ENCODE data around the gene HMGCS1. TPM values are rescaled to one million over a fixed set of nuclear protein-coding genes. Genes with fewer than 3 reads are reported as not detected.

The HMGCS1 gene
- total RNA-seq, 1 donor from 2014 or later: 160 TPM

DNA sequence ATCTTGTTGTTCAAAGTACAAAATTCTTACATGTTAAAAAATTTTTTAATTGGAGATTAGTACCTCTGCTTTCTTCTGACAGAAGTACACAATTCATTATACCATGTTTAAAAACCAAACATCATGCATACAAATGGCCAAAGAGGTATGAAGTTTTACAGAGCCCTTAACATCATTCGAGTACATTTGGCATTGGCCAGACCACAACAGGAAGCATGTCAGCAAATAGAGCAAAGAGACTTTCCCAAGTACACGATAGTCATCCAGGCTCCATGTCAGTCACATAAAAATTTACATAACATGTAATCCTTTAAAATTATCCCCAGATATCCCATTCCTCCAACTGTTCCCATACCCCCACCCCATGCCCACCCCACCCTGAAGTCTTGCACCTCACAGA is 22.5 kb downstream of the HMGCS1 start:
- intact Hi-C loops (cut with micrococcal nuclease): no loop called here
- peaks cover 90% of the 10 kb centered on the region for H3K36me3 Mint-ChIP-seq (ENCODE audit: low read depth)
- H3K9me3 Mint-ChIP-seq: no peaks in the 10 kb centered on the region
- ChIA-PET CTCF (no interaction called here), POLR2A (interaction anchor here (1.0 kb wide), 1 partner anchor 193 kb away, joined by 3 read pairs; the partner anchor contains the start of gene TMEM267)
- no peak overlapping the region for H3K4me3 Mint-ChIP-seq
- no peak for TF ChIP-seq CTCF (IDR thresholded peaks at IDR 0.05)
- no peaks in the 10 kb centered on the region for H3K27me3 Mint-ChIP-seq
- H3K4me1 Mint-ChIP-seq: no peaks in the 10 kb centered on the region
- ATAC-seq (ENCODE audit: low read depth) (no peak), DNase-seq (no peak)
- no peak overlapping the region for H3K27ac Mint-ChIP-seq

DNA sequence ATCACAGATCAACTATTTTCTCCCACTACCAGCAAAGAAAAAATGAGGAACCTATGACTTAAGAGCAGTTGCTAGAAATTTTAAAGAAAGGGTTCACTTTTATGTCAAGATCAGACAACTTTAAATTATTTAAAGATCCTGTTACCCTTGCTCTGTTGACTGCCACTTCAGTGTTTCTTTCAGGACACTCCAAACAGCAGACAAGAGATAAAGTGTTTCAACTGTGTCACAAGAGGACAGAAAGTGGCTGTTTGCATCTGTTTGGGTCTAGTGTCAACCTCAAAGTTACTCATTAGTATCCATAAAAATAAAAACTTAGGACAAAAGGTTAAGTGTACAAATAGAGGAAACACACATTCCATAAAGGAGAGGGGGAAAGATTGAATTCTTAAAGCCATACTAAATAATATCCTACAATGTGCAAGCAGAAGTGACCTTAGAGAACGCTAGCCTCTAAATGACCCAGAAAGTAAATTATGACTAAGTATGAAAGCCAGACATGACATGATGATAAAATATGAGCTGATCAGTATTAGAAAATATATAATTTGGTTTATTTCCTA is 24.9 kb downstream of the HMGCS1 start:
- Mint-ChIP-seq H3K36me3 (ENCODE audit: low read depth) (peaks cover 66% of the 10 kb centered on the region), H3K9me3 (no peaks in the 10 kb centered on the region), H3K27ac (no peak overlapping the region), H3K4me3 (no peak overlapping the region), H3K4me1 (no peaks in the 10 kb centered on the region), H3K27me3 (no peaks in the 10 kb centered on the region)
- CTCF ChIA-PET: no interaction called here
- DNase-seq (no peak), ATAC-seq (ENCODE audit: low read depth) (no peak)
- intact Hi-C loops (cut with micrococcal nuclease): no loop called here
- POLR2A ChIA-PET: no interaction called here
- TF ChIP-seq CTCF (IDR thresholded peaks at IDR 0.05): no peak

GRCh38 chr5:43287493-43287892 is 25.7 kb downstream of the HMGCS1 start:
- H3K36me3 Mint-ChIP-seq (ENCODE audit: low read depth): peaks cover 59% of the 10 kb centered on the region
- intact Hi-C loops (cut with micrococcal nuclease): no loop called here
- ChIA-PET POLR2A (no interaction called here), CTCF (no interaction called here)
- H3K27me3 Mint-ChIP-seq: no peaks in the 10 kb centered on the region
- no peak for ATAC-seq (ENCODE audit: low read depth)
- no peaks in the 10 kb centered on the region for H3K9me3 Mint-ChIP-seq
- no peak for TF ChIP-seq CTCF (IDR thresholded peaks at IDR 0.05)
- no peaks in the 10 kb centered on the region for H3K4me1 Mint-ChIP-seq
- DNase-seq: no peak
- H3K27ac Mint-ChIP-seq: no peak overlapping the region
- no peak overlapping the region for H3K4me3 Mint-ChIP-seq

- Mint-ChIP-seq H3K4me1 (no peaks in the 10 kb centered on the region), H3K9me3 (no peaks in the 10 kb centered on the region), H3K4me3 (no peak overlapping the region), H3K36me3 (ENCODE audit: low read depth) (peaks cover 51% of the 10 kb centered on the region), H3K27ac (no peak overlapping the region), H3K27me3 (no peaks in the 10 kb centered on the region)
- TF ChIP-seq CTCF (IDR thresholded peaks at IDR 0.05): no peak
- ChIA-PET POLR2A (no interaction called here), CTCF (no interaction called here)
- DNase-seq (no peak), ATAC-seq (ENCODE audit: low read depth) (no peak)
- intact Hi-C loops (cut with micrococcal nuclease): no loop called here
Observed at GRCh38 chr5:43286623-43287022, 26.6 kb downstream of the HMGCS1 start.

GRCh38 chr5:43281840-43282658 is 31.2 kb downstream of the HMGCS1 start:
- Mint-ChIP-seq H3K27ac (no peak overlapping the region), H3K27me3 (no peaks in the 10 kb centered on the region), H3K4me3 (no peak overlapping the region), H3K9me3 (no peaks in the 10 kb centered on the region), H3K4me1 (no peaks in the 10 kb centered on the region), H3K36me3 (ENCODE audit: low read depth) (peaks cover 9% of the 10 kb centered on the region)
- ChIA-PET POLR2A (no interaction called here), CTCF (no interaction called here)
- intact Hi-C loops (cut with micrococcal nuclease): no loop called here
- TF ChIP-seq CTCF (IDR thresholded peaks at IDR 0.05): no peak
- no peak for DNase-seq
- no peak for ATAC-seq (ENCODE audit: low read depth)
